HG03159 (cell line): ENCODE results near the gene FSHR.

ENCODE experiments used
- ATAC-seq: cut with Tn5 transposase; IDR thresholded peaks from one replicate; pipeline ENCODE4 v1.9.1; 2021; ENCODE audit warnings: mild to moderate bottlenecking, moderate library complexity; ENCODE audit not compliant: unreplicated experiment

FSHR gene

DNA sequence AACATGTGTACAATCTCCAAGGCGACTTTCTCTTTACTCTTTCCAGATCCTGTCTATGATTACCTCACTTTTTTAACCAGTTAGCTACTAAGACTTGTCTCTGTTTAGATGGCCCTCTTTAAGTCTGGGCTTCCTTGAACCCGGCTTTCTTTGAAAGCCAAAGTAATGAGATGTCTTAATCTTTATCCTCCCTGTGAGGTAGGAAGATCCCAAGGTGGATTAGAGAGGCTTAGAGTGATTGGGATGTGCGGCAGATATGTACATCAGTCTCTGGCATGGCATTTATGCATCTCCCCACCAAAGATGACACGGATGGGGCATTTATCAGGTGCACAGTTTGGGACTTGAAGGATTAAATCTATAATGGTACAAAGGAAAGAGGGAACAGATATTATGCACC, 186.3 kb downstream of the FSHR start:
- ATAC-seq: no peak

GRCh38 chr2:48965204-48965603, 189.1 kb downstream of the FSHR start:
- no peak for ATAC-seq

GRCh38 chr2:48961009-48961408, 193.3 kb downstream of the FSHR start:
- ATAC-seq: no peak

DNA sequence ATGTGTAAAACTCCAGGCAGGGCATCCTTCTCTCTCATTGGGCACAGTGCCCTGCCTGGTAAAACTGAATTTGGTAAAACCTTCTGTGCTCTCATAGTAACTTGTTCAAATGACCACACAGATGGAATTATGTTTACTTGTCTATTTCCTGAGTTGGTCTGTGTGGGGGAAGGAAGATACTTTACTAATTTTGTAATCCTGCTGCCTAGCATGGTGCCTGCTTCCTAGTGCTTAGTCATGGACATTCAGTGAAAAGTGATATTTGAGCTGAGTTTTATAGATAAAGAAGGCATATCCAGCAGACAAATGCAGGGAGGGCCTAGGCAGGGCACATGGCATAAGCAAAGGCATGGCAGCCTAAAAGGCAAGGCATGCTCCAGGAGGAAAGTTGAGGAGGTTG, 199.4 kb downstream of the FSHR start:
- ATAC-seq: no peak

DNA sequence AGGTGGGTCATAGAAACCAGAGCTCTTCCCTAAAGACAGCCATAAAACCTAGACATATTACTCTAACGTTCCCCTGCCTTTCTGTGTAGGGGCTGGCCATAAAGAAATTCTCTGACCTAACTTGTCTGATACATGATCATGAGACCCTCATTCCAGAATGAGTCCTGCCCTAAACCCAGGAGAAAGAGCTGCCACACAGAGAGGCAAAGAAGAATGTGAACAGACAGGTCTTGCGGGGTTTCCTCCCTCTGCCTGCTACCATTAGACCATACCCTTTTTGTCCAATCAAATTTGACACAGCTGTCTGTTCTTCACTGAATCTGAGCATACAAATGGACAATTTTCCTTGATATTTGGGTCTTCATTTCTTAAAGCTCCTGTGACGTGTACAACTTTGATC, 200.0 kb downstream of the FSHR start:
- ATAC-seq: no peak

DNA sequence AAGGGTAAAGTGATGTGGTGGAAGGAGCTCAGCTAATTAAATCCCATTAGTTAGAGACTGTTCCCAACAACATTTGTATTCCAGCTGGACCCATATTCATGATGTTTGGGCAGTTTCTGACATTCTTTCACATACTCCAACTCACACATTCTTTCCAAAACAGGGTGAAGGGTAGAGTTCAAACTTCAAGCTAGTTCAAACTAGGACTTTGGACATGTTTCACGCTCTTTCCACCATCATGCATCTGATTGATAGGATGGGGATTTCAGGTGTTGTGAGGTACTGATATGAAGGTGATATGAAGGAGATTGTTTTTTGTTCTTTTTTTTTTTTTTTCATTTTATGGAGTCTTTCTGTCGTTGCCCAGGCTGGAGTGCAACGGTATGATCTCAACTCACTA, 201.7 kb downstream of the FSHR start:
- ATAC-seq: no peak

GRCh38 chr2:48952143-48952542, 202.2 kb downstream of the FSHR start:
- ATAC-seq: no peak

- no peak for ATAC-seq
These were observed 205.8 kb downstream of the FSHR start for GRCh38 chr2:48948400-48949125.

- ATAC-seq: peak; percentile 93
These were observed 207.8 kb downstream of the FSHR start for GRCh38 chr2:48946449-48947048.

DNA sequence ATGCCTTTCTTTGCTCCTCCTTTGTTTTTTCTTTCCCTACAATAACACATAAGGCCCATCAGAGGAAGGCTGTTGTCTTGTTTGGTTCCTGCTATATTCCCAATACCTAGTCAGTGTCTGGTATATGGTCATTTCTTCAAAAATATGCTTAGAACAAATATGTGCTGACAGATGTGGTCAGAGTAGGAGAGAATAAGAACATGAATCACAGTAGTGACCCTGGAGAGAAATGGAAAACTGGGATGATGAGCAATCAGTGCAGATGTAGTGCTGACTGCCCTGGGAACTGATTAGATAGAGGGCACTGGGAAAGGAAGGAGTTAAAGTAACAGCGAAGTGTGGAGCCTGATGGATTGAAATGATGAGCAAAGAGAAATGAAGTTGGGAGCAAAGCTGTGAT, 209.4 kb downstream of the FSHR start:
- ATAC-seq: no peak

DNA sequence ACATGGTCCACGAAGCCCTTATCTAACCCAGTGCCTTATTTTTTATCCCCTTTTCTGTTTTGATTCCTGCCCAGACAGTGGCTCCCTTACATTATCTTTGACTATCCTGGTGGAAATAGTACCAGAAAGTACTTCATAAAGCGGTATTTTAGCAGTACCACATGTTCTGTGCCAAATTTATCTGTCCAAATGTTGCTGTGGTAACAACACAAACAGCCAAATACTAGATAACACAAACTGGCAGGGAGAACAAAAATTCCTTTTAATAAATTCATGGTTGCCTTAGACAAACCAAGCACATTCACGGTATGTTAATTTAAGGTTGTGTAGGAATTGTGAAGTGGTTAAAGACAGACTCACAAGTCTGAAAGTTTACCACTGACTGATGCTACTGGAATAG, 210.9 kb downstream of the FSHR start:
- no peak for ATAC-seq

GRCh38 chr2:48941908-48942307, 212.4 kb downstream of the FSHR start:
- no peak for ATAC-seq

GRCh38 chr2:48941456-48941855, 212.9 kb downstream of the FSHR start:
- ATAC-seq: no peak

DNA sequence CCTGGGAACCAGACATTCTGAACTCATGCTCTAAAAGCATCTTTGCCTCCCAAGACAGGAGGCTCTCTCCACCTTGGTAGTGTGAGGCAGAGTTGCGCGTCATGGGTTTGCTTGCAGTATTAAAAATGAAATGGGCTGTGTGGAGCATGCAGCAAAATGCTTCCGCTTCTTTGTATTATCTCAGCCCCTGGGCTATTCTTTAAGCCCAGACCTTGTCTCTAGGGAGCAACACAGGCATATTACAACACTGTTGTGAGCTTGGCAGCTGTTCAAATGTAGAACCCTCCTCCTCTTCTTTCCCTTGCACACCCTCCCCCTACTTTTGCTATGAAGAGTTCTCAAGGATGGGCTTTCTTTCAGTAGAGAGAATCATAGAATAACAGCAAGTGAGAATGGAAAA, 213.7 kb downstream of the FSHR start:
- no peak for ATAC-seq

- ATAC-seq: no peak
These were observed 215.1 kb downstream of the FSHR start for GRCh38 chr2:48939232-48939631.

- ATAC-seq: no peak
These were observed 216.1 kb downstream of the FSHR start for GRCh38 chr2:48938231-48938630.

- ATAC-seq: no peak
These were observed 219.5 kb downstream of the FSHR start for GRCh38 chr2:48934807-48935206.

- ATAC-seq: no peak
These were observed 220.4 kb downstream of the FSHR start for GRCh38 chr2:48933828-48934497.

DNA sequence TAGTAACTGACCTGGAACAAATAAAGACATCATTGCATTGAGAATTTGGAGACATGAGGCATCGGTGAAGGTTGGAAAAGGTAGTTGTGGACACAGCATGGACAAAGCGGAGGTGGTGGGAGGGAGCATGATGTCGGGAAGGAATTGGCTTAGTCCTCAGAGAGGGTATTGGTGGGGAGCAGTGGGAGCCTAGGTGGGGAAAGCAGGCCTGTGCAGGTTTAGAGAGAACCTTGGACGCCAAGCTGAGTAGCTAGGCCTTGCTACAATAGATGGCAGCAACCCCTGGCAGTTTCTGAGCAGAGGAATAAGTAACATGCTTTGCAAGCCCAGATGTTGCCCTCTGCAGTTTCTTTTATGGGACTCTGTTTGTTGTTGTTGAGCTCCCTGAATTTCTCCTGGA, 221.6 kb downstream of the FSHR start:
- ATAC-seq: no peak

DNA sequence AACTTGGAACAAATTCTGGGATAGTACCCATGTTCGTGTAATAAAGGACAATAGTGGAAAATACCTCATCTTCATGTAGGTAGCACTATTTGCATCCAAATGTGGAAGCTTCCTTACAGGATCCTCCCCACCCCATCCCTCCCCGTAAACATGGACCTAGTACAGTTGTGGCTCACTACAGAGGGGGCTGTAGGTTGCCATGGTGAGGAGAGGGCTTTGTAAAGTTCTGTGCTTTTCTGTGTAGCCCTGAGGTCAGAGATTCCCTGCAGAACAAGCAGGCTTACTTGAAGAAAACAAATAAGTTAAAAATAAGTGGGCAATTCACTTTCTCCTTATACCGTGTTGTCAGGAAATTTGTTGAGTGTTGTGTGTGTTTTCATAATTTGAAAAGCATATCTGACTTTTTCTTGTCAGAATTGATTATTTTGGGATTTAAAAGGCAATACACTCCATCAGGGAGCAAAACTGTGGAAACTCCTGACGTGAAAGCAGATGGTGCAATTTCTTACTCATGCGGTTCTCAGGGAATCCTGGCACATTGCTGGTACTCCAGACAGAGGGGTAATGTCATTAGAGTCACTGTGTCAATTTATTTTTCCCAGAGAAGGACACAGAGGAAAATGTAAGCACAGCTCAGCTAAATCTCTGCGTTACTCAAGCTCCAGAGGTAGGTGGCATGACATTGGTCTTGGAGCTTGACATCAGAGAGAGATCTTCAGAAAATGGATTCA, 224.6 kb downstream of the FSHR start:
- ATAC-seq: no peak

DNA sequence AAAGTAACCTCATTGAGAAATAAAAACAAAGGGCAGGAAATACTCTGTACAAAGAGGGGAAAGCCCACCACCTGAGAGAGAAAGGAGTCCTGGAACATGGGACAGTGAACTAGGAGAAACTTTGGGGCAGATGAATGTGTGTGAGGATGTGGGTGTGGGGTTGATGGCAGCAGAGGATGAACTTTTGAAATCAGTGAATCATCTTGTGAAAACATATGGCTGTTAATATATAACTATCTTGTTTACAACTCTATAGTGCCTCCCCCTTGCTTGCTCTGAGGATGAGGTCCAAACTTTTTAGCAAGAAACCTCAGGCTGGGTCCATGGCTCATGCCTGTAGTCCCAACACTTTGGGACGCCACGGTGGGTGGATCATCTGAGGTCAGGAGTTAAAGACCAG, 227.0 kb downstream of the FSHR start:
- peak; percentile 62 for ATAC-seq

GRCh38 chr2:48915884-48916283, 238.4 kb downstream of the FSHR start:
- ATAC-seq: no peak
